Vagina (tissue), 2 donors: ENCODE data around the gene RIPK3. TPM values are rescaled to one million over a fixed set of nuclear protein-coding genes. Genes with fewer than 3 reads are reported as not detected.
A peak's percentile ranks its signal among the peaks of the same experiment; 100 is the strongest.

ENCODE experiments used
- DNase-seq, 2 donors: peaks; one replicate each; pipeline ENCODE4 v3.0.0-alpha.2; 2017; ENCODE audit errors: extremely low spot score in 2 of 2
- H3K27ac ChIP-seq: fragments of 200-600 bp; sonication (generic); one replicate; pipeline ENCODE4 v1.5.1; 2019
- H3K27me3 ChIP-seq: fragments of 200-600 bp; sonication (generic); one replicate; pipeline ENCODE4 v1.5.1; 2019
- H3K36me3 ChIP-seq, 2 donors: fragments of 200-600 bp; sonication (generic); one replicate each; pipeline ENCODE4 v1.5.1; 2017 to 2019
- H3K4me1 ChIP-seq: fragments of 200-600 bp; sonication (generic); one replicate; pipeline ENCODE4 v1.5.1; 2019
- H3K4me3 ChIP-seq, 2 donors: fragments of 200-600 bp; sonication (generic); 1 replicate in 1 of 2; 2 replicates in 1 of 2; pipeline ENCODE4 v1.5.1; 2016 to 2019
- H3K9me3 ChIP-seq: fragments of 200-600 bp; sonication (generic); one replicate; pipeline ENCODE4 v1.5.1; 2019
- CTCF ChIP-seq, 3 experiments: fragments of 450-650 bp in 2 of 3; fragments of 200-600 bp in 1 of 3; sonication (generic) in 1 of 3; IDR thresholded peaks; one replicate each; pipeline ENCODE4 v1.5.1; 2017 to 2019; ENCODE audit warnings: antibody characterized with exemption in 3 of 3, mild to moderate bottlenecking in 2 of 3, moderate library complexity in 2 of 3
- POLR2A ChIP-seq, 2 donors: fragments of 450-650 bp; IDR thresholded peaks; one replicate each; pipeline ENCODE4 v1.6.1; 2017; ENCODE audit warnings: antibody characterized with exemption in 2 of 2, mild to moderate bottlenecking in 2 of 2, moderate library complexity in 2 of 2
- POLR2AphosphoS5 ChIP-seq, 2 donors: sonication (generic); formaldehyde crosslinking; IDR thresholded peaks; one replicate each; pipeline ENCODE4 v1.9.0; 2017; ENCODE audit warnings: antibody characterized with exemption in 2 of 2, mild to moderate bottlenecking in 2 of 2, low read depth in 1 of 2; ENCODE audit not compliant: insufficient read depth in 1 of 2
- intact Hi-C: fragments of 100-400 bp; cut with DNase I; formaldehyde crosslinking; loops from one replicate; pipeline ENCODE4 v1.15.1; 2023
- total RNA-seq: library from RNA; depleted of rRNA; stranded (reverse); fragments of >200 nt; gene quantifications from one replicate; pipeline ENCODE4 v1.2.3, GENCODE V29; 2016

RIPK3 gene
- total RNA-seq, 1 donor from 2014 or later: 10.1 TPM

GRCh38 chr14:24304019-24304387 lies 35.8 kb downstream of the RIPK3 start:
- peaks cover 36% of the 10 kb centered on the region for H3K4me1 ChIP-seq
- intact Hi-C loops: no loop called here

GRCh38 chr14:24300326-24300980 lies 39.3 kb downstream of the RIPK3 start:
- no peaks in the 10 kb centered on the region for H3K27me3 ChIP-seq
- H3K4me1 ChIP-seq: peaks cover 47% of the 10 kb centered on the region
- peak overlapping the region; percentile 69 to 87 for H3K4me3 ChIP-seq
- intact Hi-C loops: no loop called here
- peak overlapping the region; percentile 88 for H3K27ac ChIP-seq
- peaks cover 0 to 50% of the 10 kb centered on the region in 2 donors for H3K36me3 ChIP-seq
- TF ChIP-seq POLR2A (IDR thresholded peaks at IDR 0.05) (no peak), POLR2AphosphoS5 (IDR thresholded peaks at IDR 0.05; ENCODE audit: insufficient read depth in 1 of 2, low read depth in 1 of 2) (no peak), CTCF (IDR thresholded peaks at IDR 0.05) (no peak)
- no peaks in the 10 kb centered on the region for H3K9me3 ChIP-seq
- DNase-seq: no peak

More at GRCh38 chr14:24304019-24304387, 35.8 kb downstream of the RIPK3 start:
- H3K9me3 ChIP-seq: no peaks in the 10 kb centered on the region
- H3K36me3 ChIP-seq: peaks cover 0 to 62% of the 10 kb centered on the region in 2 donors
- no peaks in the 10 kb centered on the region for H3K27me3 ChIP-seq
- no peak overlapping the region for H3K27ac ChIP-seq
- no peak overlapping the region for H3K4me3 ChIP-seq
- DNase-seq: no peak
- TF ChIP-seq POLR2A (IDR thresholded peaks at IDR 0.05): no peak
- TF ChIP-seq CTCF (IDR thresholded peaks at IDR 0.05): no peak
- TF ChIP-seq POLR2AphosphoS5 (IDR thresholded peaks at IDR 0.05; ENCODE audit: insufficient read depth in 1 of 2, low read depth in 1 of 2): no peak

- intact Hi-C loops: no loop called here
- H3K36me3 ChIP-seq: peaks cover 0 to 44% of the 10 kb centered on the region in 2 donors
- H3K4me3 ChIP-seq: peak within 1 kb of the TSS; percentile 69 to 87
Measured at GRCh38 chr14:24299255-24300191, 40.3 kb downstream of the RIPK3 start, which contains the start of the genes DHRS1 and NOP9. TSS of gene DHRS1 (minus strand) at chr14:24299780. CDS start at chr14:24299106, 674 bp downstream. TSS of gene NOP9 (plus strand) at chr14:24299850. CDS start at chr14:24299955, 105 bp downstream.

GRCh38 chr14:24298892-24299254 lies 40.9 kb downstream of the RIPK3 start:
- Histone ChIP-seq H3K9me3 (no peaks in the 10 kb centered on the region), H3K36me3 (peaks cover 0 to 38% of the 10 kb centered on the region in 2 donors), H3K27ac (peak overlapping the region; percentile 88), H3K4me3 (peak overlapping the region; percentile 69 to 87), H3K4me1 (peaks cover 47% of the 10 kb centered on the region), H3K27me3 (no peaks in the 10 kb centered on the region)
- TF ChIP-seq CTCF (IDR thresholded peaks at IDR 0.05) (no peak), POLR2A (IDR thresholded peaks at IDR 0.05) (no peak), POLR2AphosphoS5 (IDR thresholded peaks at IDR 0.05; ENCODE audit: insufficient read depth in 1 of 2, low read depth in 1 of 2) (no peak)
- intact Hi-C loops: no loop called here
- no peak for DNase-seq

More at GRCh38 chr14:24299255-24300191, 40.3 kb downstream of the RIPK3 start, which contains the start of the genes DHRS1 and NOP9:
- peak within 1 kb of the TSS; percentile 88 for H3K27ac ChIP-seq
- H3K4me1 ChIP-seq: peaks cover 47% of the 10 kb centered on the region
- H3K9me3 ChIP-seq: no peaks in the 10 kb centered on the region
- H3K27me3 ChIP-seq: no peaks in the 10 kb centered on the region
- no peak for DNase-seq
- TF ChIP-seq POLR2AphosphoS5 (IDR thresholded peaks at IDR 0.05; ENCODE audit: insufficient read depth in 1 of 2, low read depth in 1 of 2) (peak; percentile 90 to 92), POLR2A (IDR thresholded peaks at IDR 0.05) (peak in 1 of 2 donors; percentile 41), CTCF (IDR thresholded peaks at IDR 0.05) (no peak)
